ENCODE measurements around the gene FOXN1.

DNA sequence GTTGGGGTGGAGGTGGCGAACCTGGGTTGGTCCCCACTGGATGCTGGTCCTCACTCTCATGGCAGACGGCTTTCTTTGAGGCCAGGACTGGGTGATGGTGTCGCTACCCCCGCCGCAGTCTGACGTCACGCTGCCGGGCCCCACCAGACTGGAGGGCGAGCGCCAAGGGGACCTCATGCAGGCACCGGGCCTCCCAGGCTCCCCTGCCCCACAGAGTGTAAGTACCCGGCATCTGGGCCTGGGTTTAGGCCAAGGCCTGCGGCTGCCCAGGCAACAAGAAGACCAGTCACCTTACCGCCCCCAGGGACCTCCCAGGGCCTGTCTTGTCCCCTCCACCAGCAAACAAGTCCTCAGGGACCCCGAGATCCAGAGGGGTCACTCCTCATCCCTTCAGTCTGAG is 17.7 kb downstream of the FOXN1 start:
- TF ChIP-seq ATF1 (CRISPR knock-in tag; IDR thresholded peaks at IDR 0.05) (no peak), FOXK1 (CRISPR knock-in tag; IDR thresholded peaks at IDR 0.05) (no peak), NR3C1 (CRISPR knock-in tag; conservative IDR thresholded peaks at IDR 0.05; ENCODE audit: low read depth) (no peak), IRF2 (CRISPR knock-in tag; IDR thresholded peaks at IDR 0.05; ENCODE audit: borderline replicate concordance, low read depth) (no peak), EMX1 (CRISPR knock-in tag; IDR thresholded peaks at IDR 0.05) (no peak), ESRRA (CRISPR knock-in tag; IDR thresholded peaks at IDR 0.05; ENCODE audit: borderline replicate concordance) (no peak), MYBL2 (CRISPR knock-in tag; IDR thresholded peaks at IDR 0.05) (no peak)
- TF ChIP-seq, protein P1, sequence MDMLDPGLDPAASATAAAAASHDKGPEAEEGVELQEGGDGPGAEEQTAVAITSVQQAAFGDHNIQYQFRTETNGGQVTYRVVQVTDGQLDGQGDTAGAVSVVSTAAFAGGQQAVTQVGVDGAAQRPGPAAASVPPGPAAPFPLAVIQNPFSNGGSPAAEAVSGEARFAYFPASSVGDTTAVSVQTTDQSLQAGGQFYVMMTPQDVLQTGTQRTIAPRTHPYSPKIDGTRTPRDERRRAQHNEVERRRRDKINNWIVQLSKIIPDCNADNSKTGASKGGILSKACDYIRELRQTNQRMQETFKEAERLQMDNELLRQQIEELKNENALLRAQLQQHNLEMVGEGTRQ (CRISPR knock-in tag; IDR thresholded peaks at IDR 0.05), result no peak
- TF ChIP-seq, protein P2, sequence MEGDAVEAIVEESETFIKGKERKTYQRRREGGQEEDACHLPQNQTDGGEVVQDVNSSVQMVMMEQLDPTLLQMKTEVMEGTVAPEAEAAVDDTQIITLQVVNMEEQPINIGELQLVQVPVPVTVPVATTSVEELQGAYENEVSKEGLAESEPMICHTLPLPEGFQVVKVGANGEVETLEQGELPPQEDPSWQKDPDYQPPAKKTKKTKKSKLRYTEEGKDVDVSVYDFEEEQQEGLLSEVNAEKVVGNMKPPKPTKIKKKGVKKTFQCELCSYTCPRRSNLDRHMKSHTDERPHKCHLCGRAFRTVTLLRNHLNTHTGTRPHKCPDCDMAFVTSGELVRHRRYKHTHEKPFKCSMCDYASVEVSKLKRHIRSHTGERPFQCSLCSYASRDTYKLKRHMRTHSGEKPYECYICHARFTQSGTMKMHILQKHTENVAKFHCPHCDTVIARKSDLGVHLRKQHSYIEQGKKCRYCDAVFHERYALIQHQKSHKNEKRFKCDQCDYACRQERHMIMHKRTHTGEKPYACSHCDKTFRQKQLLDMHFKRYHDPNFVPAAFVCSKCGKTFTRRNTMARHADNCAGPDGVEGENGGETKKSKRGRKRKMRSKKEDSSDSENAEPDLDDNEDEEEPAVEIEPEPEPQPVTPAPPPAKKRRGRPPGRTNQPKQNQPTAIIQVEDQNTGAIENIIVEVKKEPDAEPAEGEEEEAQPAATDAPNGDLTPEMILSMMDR (IDR thresholded peaks at IDR 0.05), result no peak
- TF ChIP-seq, protein P3, sequence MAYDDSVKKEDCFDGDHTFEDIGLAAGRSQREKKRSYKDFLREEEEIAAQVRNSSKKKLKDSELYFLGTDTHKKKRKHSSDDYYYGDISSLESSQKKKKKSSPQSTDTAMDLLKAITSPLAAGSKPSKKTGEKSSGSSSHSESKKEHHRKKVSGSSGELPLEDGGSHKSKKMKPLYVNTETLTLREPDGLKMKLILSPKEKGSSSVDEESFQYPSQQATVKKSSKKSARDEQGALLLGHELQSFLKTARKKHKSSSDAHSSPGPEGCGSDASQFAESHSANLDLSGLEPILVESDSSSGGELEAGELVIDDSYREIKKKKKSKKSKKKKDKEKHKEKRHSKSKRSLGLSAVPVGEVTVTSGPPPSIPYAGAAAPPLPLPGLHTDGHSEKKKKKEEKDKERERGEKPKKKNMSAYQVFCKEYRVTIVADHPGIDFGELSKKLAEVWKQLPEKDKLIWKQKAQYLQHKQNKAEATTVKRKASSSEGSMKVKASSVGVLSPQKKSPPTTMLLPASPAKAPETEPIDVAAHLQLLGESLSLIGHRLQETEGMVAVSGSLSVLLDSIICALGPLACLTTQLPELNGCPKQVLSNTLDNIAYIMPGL (CRISPR knock-in tag; IDR thresholded peaks at IDR 0.05), result no peak

Measured in WTC11 (cell line).